SK-N-SH treated with all-trans-retinoic acid at 6 μM for 48 hours (cell line): Measurements from ENCODE around the gene PIK3R5.
"Not testable (repeated sequence)": the region's sequence is repeated elsewhere in the genome, so short reads cannot be mapped to it uniquely, and the experiment has no call there.

Experiments used
- ARNTL ChIP-seq: fragments of 450-650 bp; formaldehyde crosslinking; IDR thresholded peaks from 2 replicates; pipeline ENCODE4 v1.5.0; 2020; ENCODE audit warnings: low read depth, mild to moderate bottlenecking, moderate library complexity, borderline replicate concordance
- BACH2 ChIP-seq: fragments of 250-450 bp; sonication (Bioruptor Pico); IDR thresholded peaks from 2 replicates; pipeline ENCODE4 v1.9.0; 2021; ENCODE audit warnings: mild to moderate bottlenecking, borderline replicate concordance
- PPARA ChIP-seq: fragments of 250-450 bp; sonication (Bioruptor Pico); IDR thresholded peaks from 2 replicates; pipeline ENCODE4 v1.5.0; 2020; ENCODE audit warnings: mild to moderate bottlenecking, borderline replicate concordance
- RARB ChIP-seq: fragments of 250-450 bp; sonication (Bioruptor Pico); IDR thresholded peaks from 2 replicates; pipeline ENCODE4 v1.8.0; 2021; ENCODE audit warnings: mild to moderate bottlenecking, moderate library complexity
- TCF4 ChIP-seq: fragments of 250-450 bp; sonication (Bioruptor Pico); IDR thresholded peaks from 2 replicates; pipeline ENCODE4 v1.8.0; 2021; ENCODE audit warnings: mild to moderate bottlenecking, moderate library complexity, borderline replicate concordance
- ZC3H10 ChIP-seq: fragments of 250-450 bp; sonication (Bioruptor Pico); IDR thresholded peaks from 2 replicates; pipeline ENCODE4 v1.5.1; 2021; ENCODE audit warnings: mild to moderate bottlenecking, moderate library complexity
- ZFP30 ChIP-seq: fragments of 450-650 bp; formaldehyde crosslinking; IDR thresholded peaks from 2 replicates; pipeline ENCODE4 v1.5.0; 2022; ENCODE audit warnings: mild to moderate bottlenecking, moderate library complexity
- ZNF565 ChIP-seq: fragments of 450-650 bp; formaldehyde crosslinking; conservative IDR thresholded peaks from 2 replicates; pipeline ENCODE4 v1.5.0; 2020; ENCODE audit warnings: low read depth, mild to moderate bottlenecking, moderate library complexity
- ZNF70 ChIP-seq: fragments of 450-650 bp; formaldehyde crosslinking; IDR thresholded peaks from 2 replicates; pipeline ENCODE4 v1.5.0; 2020; ENCODE audit warnings: mild to moderate bottlenecking, moderate library complexity
- ZNF8 ChIP-seq: fragments of 450-650 bp; formaldehyde crosslinking; IDR thresholded peaks from 2 replicates; pipeline ENCODE4 v1.5.0; 2020; ENCODE audit warnings: mild to moderate bottlenecking, moderate library complexity
- TF ChIP-seq, protein P1 (sequence below): fragments of 250-450 bp; sonication (Bioruptor Pico); IDR thresholded peaks from 2 replicates; pipeline ENCODE4 v1.8.0; 2020; ENCODE audit warnings: mild to moderate bottlenecking, moderate library complexity, borderline replicate concordance
- TF ChIP-seq, protein P2 (sequence below): fragments of 250-450 bp; sonication (Bioruptor Pico); IDR thresholded peaks from 2 replicates; pipeline ENCODE4 v1.5.1; 2020; ENCODE audit warnings: low read depth, mild to moderate bottlenecking, moderate library complexity

DNA sequence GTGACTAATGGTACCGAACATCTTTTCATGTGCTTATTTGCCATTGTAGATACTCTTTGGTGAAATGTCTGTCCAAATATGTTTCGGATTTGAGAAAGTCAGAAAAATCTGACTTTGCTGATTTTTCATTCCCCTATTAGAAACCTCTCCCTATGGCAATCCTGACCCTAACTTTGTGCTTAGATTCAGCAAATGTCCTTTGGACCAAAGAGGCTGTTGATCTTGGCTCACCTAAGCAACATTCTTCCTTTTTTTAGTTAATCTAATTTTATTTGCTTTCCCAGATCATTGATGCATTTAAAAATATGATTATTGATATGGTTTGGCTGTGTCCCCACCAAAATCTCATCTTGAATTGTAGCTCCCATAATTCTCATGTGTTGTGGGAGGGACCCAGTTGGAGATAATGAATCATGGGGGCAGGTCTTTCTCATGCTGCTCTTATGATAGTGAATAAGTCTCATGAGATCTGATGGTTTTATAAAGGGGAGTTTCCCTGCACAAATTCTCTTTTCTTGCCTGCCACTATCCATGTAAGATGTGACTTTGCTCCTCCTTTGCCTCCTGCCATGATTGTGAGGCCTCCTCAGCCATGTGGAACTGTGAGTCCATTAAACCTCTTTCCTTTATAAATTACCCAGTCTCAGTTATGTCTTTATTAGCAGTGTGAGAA lies 22.9 kb upstream of the PIK3R5 start:
- TF ChIP-seq, protein P1, sequence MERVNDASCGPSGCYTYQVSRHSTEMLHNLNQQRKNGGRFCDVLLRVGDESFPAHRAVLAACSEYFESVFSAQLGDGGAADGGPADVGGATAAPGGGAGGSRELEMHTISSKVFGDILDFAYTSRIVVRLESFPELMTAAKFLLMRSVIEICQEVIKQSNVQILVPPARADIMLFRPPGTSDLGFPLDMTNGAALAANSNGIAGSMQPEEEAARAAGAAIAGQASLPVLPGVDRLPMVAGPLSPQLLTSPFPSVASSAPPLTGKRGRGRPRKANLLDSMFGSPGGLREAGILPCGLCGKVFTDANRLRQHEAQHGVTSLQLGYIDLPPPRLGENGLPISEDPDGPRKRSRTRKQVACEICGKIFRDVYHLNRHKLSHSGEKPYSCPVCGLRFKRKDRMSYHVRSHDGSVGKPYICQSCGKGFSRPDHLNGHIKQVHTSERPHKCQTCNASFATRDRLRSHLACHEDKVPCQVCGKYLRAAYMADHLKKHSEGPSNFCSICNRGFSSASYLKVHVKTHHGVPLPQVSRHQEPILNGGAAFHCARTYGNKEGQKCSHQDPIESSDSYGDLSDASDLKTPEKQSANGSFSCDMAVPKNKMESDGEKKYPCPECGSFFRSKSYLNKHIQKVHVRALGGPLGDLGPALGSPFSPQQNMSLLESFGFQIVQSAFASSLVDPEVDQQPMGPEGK = not testable (repeated sequence)
- TF ChIP-seq ZNF8 (CRISPR knock-in tag); TCF4 (CRISPR knock-in tag); ZC3H10 (CRISPR knock-in tag); ZFP30 (CRISPR knock-in tag); ZNF70 (CRISPR knock-in tag); RARB (CRISPR knock-in tag); BACH2 (CRISPR knock-in tag); ZNF565 (CRISPR knock-in tag); PPARA (CRISPR knock-in tag); ARNTL: not testable (repeated sequence)
- TF ChIP-seq, protein P2, sequence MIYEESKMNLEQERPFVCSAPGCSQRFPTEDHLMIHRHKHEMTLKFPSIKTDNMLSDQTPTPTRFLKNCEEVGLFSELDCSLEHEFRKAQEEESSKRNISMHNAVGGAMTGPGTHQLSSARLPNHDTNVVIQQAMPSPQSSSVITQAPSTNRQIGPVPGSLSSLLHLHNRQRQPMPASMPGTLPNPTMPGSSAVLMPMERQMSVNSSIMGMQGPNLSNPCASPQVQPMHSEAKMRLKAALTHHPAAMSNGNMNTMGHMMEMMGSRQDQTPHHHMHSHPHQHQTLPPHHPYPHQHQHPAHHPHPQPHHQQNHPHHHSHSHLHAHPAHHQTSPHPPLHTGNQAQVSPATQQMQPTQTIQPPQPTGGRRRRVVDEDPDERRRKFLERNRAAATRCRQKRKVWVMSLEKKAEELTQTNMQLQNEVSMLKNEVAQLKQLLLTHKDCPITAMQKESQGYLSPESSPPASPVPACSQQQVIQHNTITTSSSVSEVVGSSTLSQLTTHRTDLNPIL (CRISPR knock-in tag) = not testable (repeated sequence)
